Mesodermal cell (in vitro differentiated cells): Measurements from ENCODE around the gene CCR5.

ENCODE experiments used
- H3K27ac ChIP-seq: 2 replicates; pipeline ENCODE4 v1.7.0; 2013; ENCODE audit warnings: mild to moderate bottlenecking, low read depth, low read length, moderate library complexity; ENCODE audit not compliant: severe bottlenecking
- H3K36me3 ChIP-seq: 2 replicates; pipeline ENCODE4 v1.7.1; 2013; ENCODE audit warnings: mild to moderate bottlenecking, low read length, moderate library complexity; ENCODE audit not compliant: control insufficient read depth, insufficient read depth
- H3K4me1 ChIP-seq: one replicate; pipeline ENCODE4 v1.7.1; 2013; ENCODE audit warnings: mild to moderate bottlenecking, low read length; ENCODE audit not compliant: insufficient read depth, control insufficient read depth, poor library complexity, severe bottlenecking
- H3K4me3 ChIP-seq: 2 replicates; pipeline ENCODE4 v1.7.0; 2013; ENCODE audit warnings: low read length, control low read depth, mild to moderate bottlenecking; ENCODE audit not compliant: insufficient read depth, poor library complexity, severe bottlenecking; ENCODE audit errors: extremely low read depth
- H3K9me3 ChIP-seq: 2 replicates; pipeline ENCODE4 v1.7.1; 2013; ENCODE audit warnings: mild to moderate bottlenecking, low read length, moderate library complexity; ENCODE audit not compliant: control insufficient read depth
- WGBS, 2 experiments: methylation state at CpG; one replicate each; pipeline ENCODE4 v1.1.5; 2013; ENCODE audit warnings: missing lambda C conversion rate in 2 of 2; ENCODE audit not compliant: insufficient coverage in 2 of 2; 5-methylcytosine and 5-hydroxymethylcytosine counted together

The CCR5 gene

GRCh38 chr3:46348823-46349482, 21.8 kb upstream of the CCR5 start:
- no peaks in the 10 kb centered on the region for H3K9me3 ChIP-seq
- no peak overlapping the region for H3K4me3 ChIP-seq
- H3K27ac ChIP-seq = no peak overlapping the region
- H3K4me1 ChIP-seq = peaks cover 1% of the 10 kb centered on the region
- no peaks in the 10 kb centered on the region for H3K36me3 ChIP-seq
- 88 to 94% methylated on average over 2 of the region's 3 CpGs for WGBS, 2 experiments

- no peaks in the 10 kb centered on the region for H3K9me3 ChIP-seq
- no peaks in the 10 kb centered on the region for H3K36me3 ChIP-seq
- H3K27ac ChIP-seq = no peak overlapping the region
- peaks cover 6% of the 10 kb centered on the region for H3K4me1 ChIP-seq
- WGBS, 2 experiments = 68 to 80% methylated on average over 2 of the region's 2 CpGs
- no peak overlapping the region for H3K4me3 ChIP-seq
Observed at GRCh38 chr3:46349484-46350261, 21.1 kb upstream of the CCR5 start.

GRCh38 chr3:46350262-46350565, 20.5 kb upstream of the CCR5 start:
- Histone ChIP-seq H3K4me3 (no peak overlapping the region), H3K9me3 (no peaks in the 10 kb centered on the region), H3K4me1 (peaks cover 6% of the 10 kb centered on the region), H3K36me3 (no peaks in the 10 kb centered on the region), H3K27ac (no peak overlapping the region)
- 100% methylated on average over 1 of the region's 1 CpG; no CpG with 5 or more reads in 1 of the 2 experiments for WGBS, 2 experiments

- WGBS, 2 experiments = 94 to 100% methylated on average over 2 to 3 of the region's 3 CpGs
- Histone ChIP-seq H3K36me3 (no peaks in the 10 kb centered on the region), H3K4me1 (peaks cover 6% of the 10 kb centered on the region), H3K27ac (no peak overlapping the region), H3K9me3 (no peaks in the 10 kb centered on the region), H3K4me3 (no peak overlapping the region)
Observed at GRCh38 chr3:46351646-46352045, 19.1 kb upstream of the CCR5 start.

DNA sequence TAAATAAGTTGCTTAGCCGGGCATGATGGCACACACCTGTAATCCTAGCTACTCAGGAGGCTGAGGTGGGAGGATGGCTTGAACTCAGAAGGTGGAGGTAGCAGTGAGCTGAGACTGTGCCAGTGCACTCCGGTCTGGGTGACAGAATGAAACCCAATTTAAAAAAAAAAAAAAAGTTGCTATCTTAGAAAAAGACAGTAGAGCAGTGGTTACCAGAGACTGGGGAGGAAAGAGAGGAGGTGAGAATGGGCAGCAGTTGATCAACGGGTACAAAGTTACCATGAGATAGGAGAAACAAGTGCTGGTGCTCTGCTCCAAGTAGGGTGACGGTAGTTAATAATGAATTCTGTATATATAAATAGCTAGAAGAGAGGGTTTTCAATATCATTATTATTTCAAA, 17.7 kb upstream of the CCR5 start:
- Histone ChIP-seq H3K4me3 (no peak overlapping the region), H3K9me3 (no peaks in the 10 kb centered on the region), H3K4me1 (peaks cover 6% of the 10 kb centered on the region), H3K36me3 (no peaks in the 10 kb centered on the region), H3K27ac (no peak overlapping the region)
- 80 to 84% methylated on average over 1 to 3 of the region's 4 CpGs for WGBS, 2 experiments

DNA sequence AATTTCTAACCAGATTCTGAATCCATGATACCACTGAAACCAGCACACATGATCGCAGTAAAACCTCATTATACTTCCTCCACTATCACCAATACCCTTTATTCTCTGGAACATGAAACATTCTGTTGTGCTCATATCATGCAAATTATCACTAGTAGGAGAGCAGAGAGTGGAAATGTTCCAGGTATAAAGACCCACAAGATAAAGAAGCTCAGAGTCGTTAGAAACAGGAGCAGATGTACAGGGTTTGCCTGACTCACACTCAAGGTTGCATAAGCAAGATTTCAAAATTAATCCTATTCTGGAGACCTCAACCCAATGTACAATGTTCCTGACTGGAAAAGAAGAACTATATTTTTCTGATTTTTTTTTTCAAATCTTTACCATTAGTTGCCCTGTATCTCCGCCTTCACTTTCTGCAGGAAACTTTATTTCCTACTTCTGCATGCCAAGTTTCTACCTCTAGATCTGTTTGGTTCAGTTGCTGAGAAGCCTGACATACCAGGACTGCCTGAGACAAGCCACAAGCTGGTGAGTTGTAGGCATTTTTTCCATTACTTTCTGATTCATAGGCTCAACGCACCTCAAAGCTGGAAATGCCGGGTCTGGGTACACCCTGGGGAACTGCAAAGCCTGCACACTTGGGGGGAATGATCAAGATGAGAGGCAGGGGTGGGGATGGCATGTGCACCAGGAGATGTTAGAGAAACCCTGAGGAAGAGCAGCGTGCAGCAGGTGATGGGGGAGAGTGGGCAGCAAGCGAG, 16.9 kb upstream of the CCR5 start, which contains the start of gene CCR2:
Gene CCR2 (plus strand): TSS at position 465 of the 764 bp plus-strand sequence. CDS start 3,417 bp downstream, outside the sequence.
- Histone ChIP-seq H3K27ac (no peak within 1 kb of the TSS), H3K4me1 (peaks cover 6% of the 10 kb centered on the region), H3K4me3 (no peak within 1 kb of the TSS), H3K36me3 (no peaks in the 10 kb centered on the region), H3K9me3 (no peaks in the 10 kb centered on the region)
- WGBS, 2 experiments = 94 to 98% methylated on average over 4 to 5 of the region's 7 CpGs

GRCh38 chr3:46354478-46354877, 16.3 kb upstream of the CCR5 start:
- Histone ChIP-seq H3K36me3 (no peaks in the 10 kb centered on the region), H3K4me1 (peaks cover 6% of the 10 kb centered on the region), H3K27ac (no peak overlapping the region), H3K9me3 (no peaks in the 10 kb centered on the region), H3K4me3 (no peak overlapping the region)
- no CpG with 5 or more reads among the region's 1 CpG for WGBS, 2 experiments

DNA sequence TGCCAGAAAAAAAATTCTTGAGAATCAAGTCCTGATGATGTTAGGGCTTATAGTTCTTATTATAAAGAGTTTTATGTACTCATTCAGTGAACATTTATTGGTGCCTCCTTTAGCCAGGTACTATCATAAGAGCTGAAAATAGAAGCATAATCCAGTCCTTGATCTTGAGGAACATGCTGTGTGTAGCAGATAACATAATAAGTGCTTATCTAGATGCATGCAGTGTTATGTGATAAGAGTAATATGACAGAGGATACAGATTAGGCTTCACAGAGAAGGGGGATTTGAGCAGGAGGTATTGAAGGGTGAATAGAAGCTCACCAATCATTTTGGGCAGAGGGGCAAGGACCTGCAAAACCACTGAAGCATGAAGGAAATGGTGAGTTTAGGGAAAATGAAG, 15.8 kb upstream of the CCR5 start:
- Histone ChIP-seq H3K36me3 (no peaks in the 10 kb centered on the region), H3K9me3 (no peaks in the 10 kb centered on the region), H3K27ac (no peak overlapping the region), H3K4me1 (peaks cover 6% of the 10 kb centered on the region), H3K4me3 (no peak overlapping the region)

GRCh38 chr3:46356276-46356675, 14.5 kb upstream of the CCR5 start:
- no peaks in the 10 kb centered on the region for H3K9me3 ChIP-seq
- H3K4me3 ChIP-seq = no peak overlapping the region
- H3K4me1 ChIP-seq = peaks cover 6% of the 10 kb centered on the region
- H3K36me3 ChIP-seq = no peaks in the 10 kb centered on the region
- H3K27ac ChIP-seq = no peak overlapping the region
- 89 to 94% methylated on average over 2 to 3 of the region's 3 CpGs for WGBS, 2 experiments

- Histone ChIP-seq H3K36me3 (no peaks in the 10 kb centered on the region), H3K4me1 (peaks cover 6% of the 10 kb centered on the region), H3K4me3 (no peak overlapping the region), H3K27ac (no peak overlapping the region), H3K9me3 (no peaks in the 10 kb centered on the region)
- WGBS, 2 experiments = 94 to 100% methylated on average over 3 of the region's 4 CpGs
Observed at GRCh38 chr3:46356909-46357308, 13.8 kb upstream of the CCR5 start.
